Colonic mucosa (tissue), 4 donors: ENCODE results near the gene SLC17A9. TPM values are rescaled to one million over a fixed set of nuclear protein-coding genes. Genes with fewer than 3 reads are reported as not detected.

Source experiments
- DNase-seq: peaks from one replicate; pipeline ENCODE4 v3.0.0-alpha.2; 2020
- H3K27ac ChIP-seq: fragments of 200-600 bp; one replicate; pipeline ENCODE4 v1.8.0; 2021
- H3K27me3 ChIP-seq: fragments of 200-600 bp; one replicate; pipeline ENCODE4 v1.8.0; 2021
- H3K36me3 ChIP-seq: fragments of 200-600 bp; one replicate; pipeline ENCODE4 v1.8.0; 2021
- H3K4me1 ChIP-seq: fragments of 200-600 bp; one replicate; pipeline ENCODE4 v1.8.0; 2021; ENCODE audit warnings: mild to moderate bottlenecking
- H3K4me3 ChIP-seq: fragments of 200-600 bp; one replicate; pipeline ENCODE4 v1.8.0; 2021
- H3K9ac ChIP-seq, 2 donors: one replicate each; pipeline ENCODE4 v1.7.0; 2013; ENCODE audit warnings: control low read depth in 2 of 2, low read depth in 2 of 2, low read length in 2 of 2
- H3K9me3 ChIP-seq: fragments of 200-600 bp; one replicate; pipeline ENCODE4 v1.8.0; 2021
- CTCF ChIP-seq: fragments of 200-600 bp; IDR thresholded peaks from one replicate; pipeline ENCODE4 v1.8.0; 2022; ENCODE audit warnings: antibody characterized with exemption, mild to moderate bottlenecking
- intact Hi-C: fragments of 100-400 bp; cut with DNase I; formaldehyde crosslinking; loops from one replicate; pipeline ENCODE4 v1.14.1; 2022
- total RNA-seq, 2 donors: library from RNA; stranded (reverse); fragmentation: NEBNext Ultra II Directional in 1 of 2; extraction: Animal tissue kit (Norgen Biotek cat#: 25700) in 1 of 2; gene quantifications; one replicate each; pipeline ENCODE4 v1.2.1, GENCODE V29; 2021
- donor health status: healthy.
- donor health status: DM: no; HTN: no; CAD: no.
- donor health status: DM: no; HTN: no; CAD: no.

Gene SLC17A9
- total RNA-seq, 2 donors from 2014 or later = 23.1 to 54.7 TPM

DNA sequence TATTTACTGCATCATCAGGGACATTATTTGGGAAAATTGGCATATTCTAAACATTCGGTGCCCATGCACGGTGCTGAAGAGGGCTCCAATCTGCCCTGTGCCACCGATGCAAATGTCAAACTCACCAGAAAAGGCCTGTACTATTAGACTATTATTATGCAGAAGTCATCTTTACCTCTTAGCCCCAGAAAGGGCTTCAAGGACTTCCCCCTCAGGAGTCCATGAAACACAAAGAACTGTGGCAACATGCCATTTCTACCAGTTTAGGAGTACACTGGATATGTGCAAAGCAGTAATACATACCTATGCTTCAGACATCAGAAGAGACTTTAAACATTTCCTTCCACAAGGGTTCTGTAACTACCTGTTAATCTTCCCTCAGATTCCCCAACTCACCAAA, 34.8 kb upstream of the SLC17A9 start:
- peaks cover 44% of the 10 kb centered on the region for H3K4me1 ChIP-seq
- no peak for DNase-seq
- no peak for TF ChIP-seq CTCF

GRCh38 chr20:62918147-62918546, 34.4 kb upstream of the SLC17A9 start:
- Histone ChIP-seq H3K9ac (peak overlapping the region in 1 of 2 donors; percentile 36), H3K9me3 (no peaks in the 10 kb centered on the region), H3K4me3 (no peak overlapping the region), H3K4me1 (peaks cover 49% of the 10 kb centered on the region), H3K36me3 (no peaks in the 10 kb centered on the region), H3K27ac (no peak overlapping the region), H3K27me3 (no peaks in the 10 kb centered on the region)
- no peak for DNase-seq
- intact Hi-C loops = no loop called here
- no peak for TF ChIP-seq CTCF

More for the DNA sequence above, 34.8 kb upstream of the SLC17A9 start:
- Histone ChIP-seq H3K9ac (peak overlapping the region in 1 of 2 donors; percentile 17), H3K36me3 (no peaks in the 10 kb centered on the region), H3K4me3 (no peak overlapping the region), H3K9me3 (no peaks in the 10 kb centered on the region), H3K27me3 (no peaks in the 10 kb centered on the region), H3K27ac (no peak overlapping the region)
- intact Hi-C loops = no loop called here

DNA sequence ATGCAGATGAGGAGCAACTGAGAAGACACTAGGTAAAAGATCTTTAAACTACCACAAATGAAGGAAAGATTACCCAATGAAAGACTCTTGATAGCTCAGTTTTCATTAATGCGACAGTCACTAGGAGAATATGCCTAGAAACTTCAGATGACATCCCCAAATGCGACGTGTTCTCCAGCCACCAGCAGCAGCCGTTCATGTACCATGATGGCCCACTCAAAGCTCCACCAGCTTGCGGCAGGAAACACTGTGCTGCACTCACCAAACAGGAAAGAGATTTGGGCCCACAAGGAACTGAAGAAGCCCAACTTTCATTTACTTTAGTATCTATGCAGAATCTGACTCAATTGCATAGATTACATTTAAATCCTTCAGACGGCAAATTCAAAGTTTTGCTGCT, 33.7 kb upstream of the SLC17A9 start:
- Histone ChIP-seq H3K27me3 (no peaks in the 10 kb centered on the region), H3K36me3 (no peaks in the 10 kb centered on the region), H3K9me3 (no peaks in the 10 kb centered on the region), H3K4me3 (no peak overlapping the region), H3K27ac (no peak overlapping the region), H3K4me1 (peaks cover 54% of the 10 kb centered on the region), H3K9ac (no peak overlapping the region)
- no peak for TF ChIP-seq CTCF
- intact Hi-C loops = no loop called here
- no peak for DNase-seq

DNA sequence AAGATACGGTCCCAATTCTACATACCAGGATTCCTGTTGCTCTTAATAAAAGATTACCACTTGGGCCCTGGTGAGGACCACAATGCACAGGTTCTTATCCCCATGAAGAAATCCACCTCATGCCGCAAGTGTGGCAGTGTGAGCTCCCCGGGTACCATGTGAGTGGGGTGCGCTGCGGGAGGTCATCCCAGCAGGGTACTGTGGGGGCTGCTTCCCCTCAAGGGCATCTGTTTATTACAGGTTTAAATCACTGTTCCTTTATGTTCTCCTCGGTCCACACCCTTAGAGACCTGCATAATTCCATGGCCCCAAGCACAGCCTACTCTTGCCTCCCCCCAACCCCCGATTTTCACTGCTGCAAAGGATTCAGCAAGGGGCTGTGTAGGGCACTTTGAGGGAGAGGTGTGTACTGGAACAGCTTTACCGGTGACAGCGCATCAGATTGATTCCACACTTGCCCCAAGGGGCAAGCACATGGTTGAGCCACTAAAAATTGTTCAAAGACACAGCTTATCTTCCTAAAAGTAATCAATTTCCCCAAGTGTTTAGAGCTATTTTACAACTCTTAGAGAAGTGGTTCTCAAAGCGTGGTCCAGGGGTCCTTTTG, 32.4 kb upstream of the SLC17A9 start:
- DNase-seq = no peak
- Histone ChIP-seq H3K9ac (no peak overlapping the region), H3K4me1 (peaks cover 59% of the 10 kb centered on the region), H3K36me3 (no peaks in the 10 kb centered on the region), H3K27me3 (no peaks in the 10 kb centered on the region), H3K9me3 (no peaks in the 10 kb centered on the region), H3K4me3 (no peak overlapping the region), H3K27ac (no peak overlapping the region)
- no peak for TF ChIP-seq CTCF
- intact Hi-C loops = no loop called here

DNA sequence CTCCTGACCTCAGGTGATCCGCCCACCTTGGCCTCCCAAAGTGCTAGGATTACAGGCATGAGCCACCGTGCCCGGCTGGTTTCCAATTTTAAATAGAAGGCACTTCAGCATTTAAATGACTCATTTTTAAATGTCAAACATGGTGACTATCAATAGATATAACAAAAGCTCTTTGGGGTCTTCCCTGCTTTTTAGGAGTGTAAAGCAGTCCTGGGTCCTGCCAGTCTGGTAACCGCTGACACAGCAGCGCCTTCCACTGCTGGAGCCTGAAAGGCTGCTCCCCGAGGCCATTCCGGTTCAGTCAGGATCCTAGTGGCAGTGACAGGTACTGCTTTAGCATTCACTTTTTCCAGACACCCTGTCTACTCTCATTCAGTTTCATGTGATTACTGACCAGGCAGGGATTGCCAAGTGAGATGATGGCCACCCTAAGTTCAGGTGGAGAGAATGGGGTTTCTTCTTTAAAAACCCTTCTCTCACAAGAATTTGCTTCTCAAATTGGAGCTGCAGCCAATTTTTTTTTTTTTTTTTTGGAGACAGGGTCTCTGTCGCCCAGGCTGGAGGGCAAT, 31.3 kb upstream of the SLC17A9 start:
- H3K27me3 ChIP-seq = no peaks in the 10 kb centered on the region
- H3K4me1 ChIP-seq = peaks cover 56% of the 10 kb centered on the region
- no peaks in the 10 kb centered on the region for H3K9me3 ChIP-seq
- no peak overlapping the region for H3K9ac ChIP-seq
- H3K27ac ChIP-seq = no peak overlapping the region
- peak; percentile 58 for TF ChIP-seq CTCF
- DNase-seq = peak; percentile 63
- H3K36me3 ChIP-seq = no peaks in the 10 kb centered on the region
- H3K4me3 ChIP-seq = no peak overlapping the region
- intact Hi-C loops = no loop called here
